Activated CD8-positive, alpha-beta T cell treated with anti-CD3 and anti-CD28 coated beads for 36 hours (primary cell): ENCODE results near the gene FASTK. TPM values are rescaled to one million over a fixed set of nuclear protein-coding genes. Genes with fewer than 3 reads are reported as not detected.

Experiments
- ATAC-seq: fragments of 200-7000 bp; cut with Tn5 transposase; one replicate; pipeline ENCODE4 v1.10.0; 2021; ENCODE audit warnings: mild to moderate bottlenecking, moderate library complexity
- CTCF ChIA-PET: fragments of 350-600 bp; sonication (Branson Sonifier 250); formaldehyde crosslinking; loops from one replicate; lab custom pipeline; 2021; ENCODE audit warnings: antibody characterized with exemption; lab: Charles Lee
- POLR2A ChIA-PET: fragments of 350-600 bp; sonication (Branson Sonifier 250); formaldehyde crosslinking; loops from one replicate; lab custom pipeline; 2021; ENCODE audit warnings: antibody characterized with exemption; lab: Charles Lee
- DNase-seq: peaks from one replicate; pipeline ENCODE4 v3.0.0-alpha.2; 2020
- H3K27ac Mint-ChIP-seq: one replicate; pipeline ENCODE4 v1.8.0; 2021; ENCODE audit warnings: mild to moderate bottlenecking, mixed read lengths
- H3K27me3 Mint-ChIP-seq: one replicate; pipeline ENCODE4 v1.8.0; 2021; ENCODE audit warnings: mixed read lengths
- H3K36me3 Mint-ChIP-seq: one replicate; pipeline ENCODE4 v1.8.0; 2021; ENCODE audit warnings: low read depth, mixed read lengths
- H3K4me1 Mint-ChIP-seq: one replicate; pipeline ENCODE4 v1.8.0; 2021; ENCODE audit warnings: low read depth, mixed read lengths
- H3K4me3 Mint-ChIP-seq: one replicate; pipeline ENCODE4 v1.8.0; 2021; ENCODE audit warnings: mild to moderate bottlenecking, moderate library complexity, mixed read lengths
- H3K9me3 Mint-ChIP-seq: one replicate; pipeline ENCODE4 v1.8.0; 2021; ENCODE audit warnings: mixed read lengths
- CTCF ChIP-seq: fragments of 200-600 bp; IDR thresholded peaks from one replicate; pipeline ENCODE4 v1.8.0; 2022; ENCODE audit warnings: antibody characterized with exemption, mild to moderate bottlenecking
- intact Hi-C: fragments of 100-400 bp; cut with micrococcal nuclease; formaldehyde crosslinking; loops from one replicate; pipeline ENCODE4 v1.10.0; 2022
- total RNA-seq, 2 experiments: library from RNA; stranded (reverse); gene quantifications; one replicate each; pipeline ENCODE4 v1.2.3, GENCODE V29; 2021

FASTK gene
- total RNA-seq, 2 experiments from 2014 or later = 54.0 to 59.4 TPM

DNA sequence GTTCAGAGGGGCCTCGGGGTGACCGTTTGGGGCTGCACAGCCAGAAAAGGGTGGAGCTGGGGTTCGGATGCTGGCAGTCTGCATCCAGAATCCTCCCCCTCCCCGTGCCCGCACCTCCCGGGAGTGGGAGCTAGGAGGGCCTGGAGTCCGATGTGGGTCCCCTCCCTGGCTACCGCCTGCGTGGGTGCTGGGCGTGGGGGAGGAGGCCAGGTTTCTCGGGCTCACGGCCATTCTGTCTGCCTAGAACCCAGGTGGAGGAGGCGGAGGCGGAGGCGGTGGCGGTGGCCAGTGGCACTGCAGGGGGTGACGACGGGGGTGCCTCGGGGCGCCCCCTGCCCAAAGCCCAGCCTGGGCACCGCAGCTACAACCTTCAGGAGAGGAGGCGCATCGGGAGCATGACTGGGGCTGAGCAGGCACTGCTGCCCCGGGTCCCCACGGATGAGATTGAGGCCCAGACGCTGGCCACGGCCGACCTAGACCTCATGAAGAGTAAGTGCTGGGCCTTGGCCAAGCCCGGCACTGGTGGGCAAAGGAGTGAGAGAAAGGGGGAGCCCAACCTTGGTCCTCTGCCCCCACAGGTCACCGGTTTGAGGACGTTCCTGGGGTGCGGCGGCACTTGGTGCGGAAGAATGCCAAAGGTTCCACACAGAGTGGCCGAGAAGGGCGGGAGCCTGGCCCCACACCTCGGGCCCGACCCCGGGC lies 14.2 kb downstream of the FASTK start:
- peaks cover 6% of the 10 kb centered on the region for H3K4me1 Mint-ChIP-seq
- no peak overlapping the region for H3K27ac Mint-ChIP-seq
- ChIA-PET CTCF (interaction anchor here (1.3 kb wide), 1 partner anchor 58 kb away, joined by 4 read pairs; no protein-coding TSS in a partner anchor), POLR2A (interaction anchor here (0.5 to 0.7 kb wide), 2 partner anchors 11 to 12 kb away, joined by 3 to 4 read pairs; no protein-coding TSS in a partner anchor)
- DNase-seq (no peak), ATAC-seq (no peak)
- no peak overlapping the region for H3K4me3 Mint-ChIP-seq
- no peaks in the 10 kb centered on the region for H3K27me3 Mint-ChIP-seq
- intact Hi-C loops = no loop called here
- TF ChIP-seq CTCF = no peak
- peaks cover 10% of the 10 kb centered on the region for H3K36me3 Mint-ChIP-seq
- no peaks in the 10 kb centered on the region for H3K9me3 Mint-ChIP-seq

GRCh38 chr7:151065516-151065915 lies 15.1 kb downstream of the FASTK start:
- no peak for TF ChIP-seq CTCF
- H3K36me3 Mint-ChIP-seq = peaks cover 10% of the 10 kb centered on the region
- H3K9me3 Mint-ChIP-seq = no peaks in the 10 kb centered on the region
- ChIA-PET POLR2A (no interaction called here), CTCF (no interaction called here)
- ATAC-seq (no peak), DNase-seq (no peak)
- H3K4me3 Mint-ChIP-seq = no peak overlapping the region
- no peak overlapping the region for H3K27ac Mint-ChIP-seq
- no peaks in the 10 kb centered on the region for H3K27me3 Mint-ChIP-seq
- intact Hi-C loops = no loop called here
- peaks cover 15% of the 10 kb centered on the region for H3K4me1 Mint-ChIP-seq

GRCh38 chr7:151064993-151065392 lies 15.6 kb downstream of the FASTK start:
- POLR2A ChIA-PET = no interaction called here
- ATAC-seq (no peak), DNase-seq (no peak)
- Mint-ChIP-seq H3K36me3 (peaks cover 10% of the 10 kb centered on the region), H3K9me3 (no peaks in the 10 kb centered on the region), H3K27me3 (no peaks in the 10 kb centered on the region), H3K27ac (no peak overlapping the region), H3K4me3 (no peak overlapping the region), H3K4me1 (peaks cover 18% of the 10 kb centered on the region)
- CTCF ChIA-PET = no interaction called here
- TF ChIP-seq CTCF = no peak
- intact Hi-C loops = no loop called here

GRCh38 chr7:151064454-151064853 lies 16.2 kb downstream of the FASTK start:
- no peak for ATAC-seq
- CTCF ChIA-PET = no interaction called here

More at GRCh38 chr7:151064454-151064853, 16.2 kb downstream of the FASTK start:
- no peak for DNase-seq
- intact Hi-C loops = no loop called here
- POLR2A ChIA-PET = no interaction called here
- H3K9me3 Mint-ChIP-seq = no peaks in the 10 kb centered on the region
- no peak for TF ChIP-seq CTCF
- H3K4me1 Mint-ChIP-seq = peaks cover 18% of the 10 kb centered on the region
- peaks cover 10% of the 10 kb centered on the region for H3K36me3 Mint-ChIP-seq
- H3K27ac Mint-ChIP-seq = no peak overlapping the region
- no peaks in the 10 kb centered on the region for H3K27me3 Mint-ChIP-seq
- H3K4me3 Mint-ChIP-seq = no peak overlapping the region
